Measurements from ENCODE around the gene SLC43A2. TPM values are rescaled to one million over a fixed set of nuclear protein-coding genes. Genes with fewer than 3 reads are reported as not detected.

Gene SLC43A2
- total and polyA plus RNA-seq, 2 of the 13 experiments (the other 11 are each of a cell fraction or from before 2014, with no cell fraction given) = 7.3 to 20.0 TPM

GRCh38 chr17:1597861-1598342, 30.7 kb downstream of the SLC43A2 start (continued):
- TF ChIP-seq GMEB1 (CRISPR knock-in tag; IDR thresholded peaks at IDR 0.05; ENCODE audit: borderline replicate concordance) = no peak
- TF ChIP-seq NPAS2 (CRISPR knock-in tag; IDR thresholded peaks at IDR 0.05; ENCODE audit: borderline replicate concordance) = no peak
- TF ChIP-seq ZMYM2 (CRISPR knock-in tag; IDR thresholded peaks at IDR 0.05) = peak; percentile 81
- no peak for TF ChIP-seq DBP (CRISPR knock-in tag; IDR thresholded peaks at IDR 0.05; ENCODE audit: not compliant biosample characterization)
- TF ChIP-seq NKX3-1 (CRISPR knock-in tag; IDR thresholded peaks at IDR 0.05) = no peak
- TF ChIP-seq ZBTB34 (CRISPR knock-in tag; IDR thresholded peaks at IDR 0.05) = no peak
- TF ChIP-seq ZNF34 (CRISPR knock-in tag; IDR thresholded peaks at IDR 0.05; ENCODE audit: borderline replicate concordance) = no peak
- no peak for TF ChIP-seq PBX2 (CRISPR knock-in tag; IDR thresholded peaks at IDR 0.05)
- TF ChIP-seq ZC3H4 (CRISPR knock-in tag; IDR thresholded peaks at IDR 0.05; ENCODE audit: borderline replicate concordance) = no peak
- 0 out of 2 replicates have a peak, but pooled peaks have one; percentile 48 for TF ChIP-seq ZXDC (CRISPR knock-in tag; IDR thresholded peaks at IDR 0.05)
- TF ChIP-seq PITX1 (CRISPR knock-in tag; IDR thresholded peaks at IDR 0.05) = peak; percentile 84; the same call in 1 of the 2 replicates
- TF ChIP-seq ZMAT3 (CRISPR knock-in tag; conservative IDR thresholded peaks at IDR 0.05) = peak; percentile 55; the same call in 1 of the 2 replicates
- 0 out of 2 replicates have a peak, but pooled peaks have one; percentile 41 for TF ChIP-seq ZMYM4 (CRISPR knock-in tag; IDR thresholded peaks at IDR 0.05)
- TF ChIP-seq JUN (CRISPR knock-in tag; IDR thresholded peaks at IDR 0.05) = no peak
- peak; percentile 61; the same call in 1 of the 2 replicates for TF ChIP-seq ARID4A (CRISPR knock-in tag; IDR thresholded peaks at IDR 0.05; ENCODE audit: borderline replicate concordance)
- TF ChIP-seq TEAD3 (CRISPR knock-in tag; optimal IDR thresholded peaks at IDR 0.05; ENCODE audit: borderline replicate concordance) = peak; percentile 94
- no peak for TF ChIP-seq ZNF256 (CRISPR knock-in tag; conservative IDR thresholded peaks at IDR 0.05)
- no peak for TF ChIP-seq MAFF (IDR thresholded peaks at IDR 0.05; ENCODE audit: low read depth, low read length)

Data from HepG2 (cell line).